Nephron progenitor cell (in vitro differentiated cells): Measurements from ENCODE around the gene SENP6.
A peak's percentile ranks its signal among the peaks of the same experiment; 100 is the strongest.
"Not testable (repeated sequence)": the region's sequence is repeated elsewhere in the genome, so short reads cannot be mapped to it uniquely, and the experiment has no call there.

Experiments used
- DNase-seq: peaks from one replicate; pipeline ENCODE4 v3.0.0; 2021
- H3K27ac Mint-ChIP-seq: 2 replicates; pipeline ENCODE4 v1.8.0; 2021; ENCODE audit warnings: mild to moderate bottlenecking, moderate library complexity, mixed read lengths
- H3K27me3 Mint-ChIP-seq: 2 replicates; pipeline ENCODE4 v1.8.0; 2021; ENCODE audit warnings: mild to moderate bottlenecking, low read depth, mixed read lengths; ENCODE audit not compliant: poor library complexity
- H3K36me3 Mint-ChIP-seq: 2 replicates; pipeline ENCODE4 v1.8.0; 2021; ENCODE audit warnings: low read depth, mixed read lengths
- H3K4me1 Mint-ChIP-seq: 2 replicates; pipeline ENCODE4 v1.8.0; 2021; ENCODE audit warnings: mixed read lengths
- H3K4me3 Mint-ChIP-seq: 2 replicates; pipeline ENCODE4 v1.8.0; 2021; ENCODE audit warnings: mild to moderate bottlenecking, moderate library complexity, mixed read lengths
- H3K9me3 Mint-ChIP-seq: 2 replicates; pipeline ENCODE4 v1.8.0; 2021; ENCODE audit warnings: mild to moderate bottlenecking, moderate library complexity, mixed read lengths
- CTCF ChIP-seq: fragments of 200-600 bp; sonication (generic); IDR thresholded peaks from 2 replicates; pipeline ENCODE4 v1.5.0; 2021; ENCODE audit warnings: antibody characterized with exemption

The SENP6 gene

GRCh38 chr6:75643173-75643572 is 41.5 kb downstream of the SENP6 start:
- no peak for TF ChIP-seq CTCF
- Mint-ChIP-seq H3K4me1 (no peaks in the 10 kb centered on the region), H3K9me3 (no peaks in the 10 kb centered on the region), H3K27ac (no peak overlapping the region), H3K27me3 (no peaks in the 10 kb centered on the region), H3K36me3 (peaks cover 77% of the 10 kb centered on the region), H3K4me3 (no peak overlapping the region)
- DNase-seq = no peak

GRCh38 chr6:75656479-75656878 is 54.8 kb downstream of the SENP6 start:
- Mint-ChIP-seq H3K4me1 (no peaks in the 10 kb centered on the region), H3K9me3 (no peaks in the 10 kb centered on the region), H3K36me3 (peaks cover 80% of the 10 kb centered on the region), H3K4me3 (no peak overlapping the region), H3K27me3 (no peaks in the 10 kb centered on the region), H3K27ac (no peak overlapping the region)
- no peak for DNase-seq
- TF ChIP-seq CTCF = no peak

- Mint-ChIP-seq H3K27me3 (no peaks in the 10 kb centered on the region), H3K27ac (peak overlapping the region; percentile 14), H3K36me3 (peaks cover 81% of the 10 kb centered on the region), H3K9me3 (no peaks in the 10 kb centered on the region), H3K4me3 (no peak overlapping the region), H3K4me1 (no peaks in the 10 kb centered on the region)
- DNase-seq = no peak
- TF ChIP-seq CTCF = no peak
Observed at GRCh38 chr6:75657327-75657726, 55.6 kb downstream of the SENP6 start.

GRCh38 chr6:75666592-75666991 is 64.9 kb downstream of the SENP6 start:
- no peak for TF ChIP-seq CTCF
- peaks cover 3% of the 10 kb centered on the region for H3K27me3 Mint-ChIP-seq
- no peaks in the 10 kb centered on the region for H3K4me1 Mint-ChIP-seq
- H3K27ac Mint-ChIP-seq = no peak overlapping the region
- no peak overlapping the region for H3K4me3 Mint-ChIP-seq
- peaks cover 68% of the 10 kb centered on the region for H3K36me3 Mint-ChIP-seq
- no peaks in the 10 kb centered on the region for H3K9me3 Mint-ChIP-seq
- DNase-seq = no peak

GRCh38 chr6:75673884-75674283 is 72.2 kb downstream of the SENP6 start:
- no peaks in the 10 kb centered on the region for H3K4me1 Mint-ChIP-seq
- no peak for DNase-seq
- no peak overlapping the region for H3K27ac Mint-ChIP-seq
- TF ChIP-seq CTCF = no peak
- H3K27me3 Mint-ChIP-seq = no peaks in the 10 kb centered on the region
- no peak overlapping the region for H3K4me3 Mint-ChIP-seq
- no peaks in the 10 kb centered on the region for H3K9me3 Mint-ChIP-seq
- H3K36me3 Mint-ChIP-seq = peaks cover 59% of the 10 kb centered on the region

- Mint-ChIP-seq H3K27ac (no peak overlapping the region), H3K36me3 (peaks cover 77% of the 10 kb centered on the region), H3K4me1 (no peaks in the 10 kb centered on the region), H3K9me3 (peaks cover 14% of the 10 kb centered on the region), H3K4me3 (no peak overlapping the region), H3K27me3 (no peaks in the 10 kb centered on the region)
- no peak for DNase-seq
- TF ChIP-seq CTCF = no peak
Observed at GRCh38 chr6:75676377-75676776, 74.7 kb downstream of the SENP6 start.

- not testable (repeated sequence) for H3K27me3 Mint-ChIP-seq, DNase-seq, H3K27ac Mint-ChIP-seq, H3K4me3 Mint-ChIP-seq, H3K4me1 Mint-ChIP-seq
- H3K9me3 Mint-ChIP-seq = peaks cover 55% of the 10 kb centered on the region
- H3K36me3 Mint-ChIP-seq = peaks cover 100% of the 10 kb centered on the region
Observed at GRCh38 chr6:75682548-75682947, 80.9 kb downstream of the SENP6 start.

- not testable (repeated sequence) for H3K27me3 Mint-ChIP-seq, H3K4me3 Mint-ChIP-seq, H3K4me1 Mint-ChIP-seq, H3K27ac Mint-ChIP-seq, DNase-seq
- peaks cover 100% of the 10 kb centered on the region for H3K36me3 Mint-ChIP-seq
- peaks cover 55% of the 10 kb centered on the region for H3K9me3 Mint-ChIP-seq
Observed at GRCh38 chr6:75683005-75683404, 81.3 kb downstream of the SENP6 start.

GRCh38 chr6:75687535-75687934 is 85.9 kb downstream of the SENP6 start:
- not testable (repeated sequence) for H3K4me3 Mint-ChIP-seq, H3K4me1 Mint-ChIP-seq, DNase-seq, H3K27me3 Mint-ChIP-seq
- Mint-ChIP-seq H3K9me3 (peaks cover 29% of the 10 kb centered on the region), H3K27ac (peak overlapping the region; percentile 87), H3K36me3 (peaks cover 94% of the 10 kb centered on the region)
